Heart left ventricle (tissue), 16 donors: ENCODE data around the gene CDHR3. TPM values are rescaled to one million over a fixed set of nuclear protein-coding genes. Genes with fewer than 3 reads are reported as not detected.

Source experiments
- ATAC-seq, 4 donors: fragments of 200-7000 bp; cut with Tn5 transposase; one replicate each; pipeline ENCODE4 v1.9.1; 2020 to 2022; ENCODE audit warnings: moderate library complexity in 4 of 4, mild to moderate bottlenecking in 3 of 4, moderate number of reproducible peaks in 1 of 4
- DNase-seq, 5 donors: peaks; one replicate each; pipeline ENCODE4 v3.0.0-alpha.2; 2020
- H3K27ac ChIP-seq, 12 donors: fragments of 200-600 bp; sonication (generic) in 4 of 12; one replicate each; pipeline versions ENCODE4 v1.5.0 to v1.8.0; 2016 to 2022; ENCODE audit warnings: mild to moderate bottlenecking in 2 of 12
- H3K27me3 ChIP-seq, 9 donors: fragments of 200-600 bp; sonication (generic) in 2 of 9; one replicate each; pipeline versions ENCODE4 v1.5.1 to v1.8.0; 2016 to 2022; ENCODE audit warnings: mild to moderate bottlenecking in 3 of 9
- H3K36me3 ChIP-seq, 9 donors: fragments of 200-600 bp; sonication (generic) in 2 of 9; one replicate each; pipeline versions ENCODE4 v1.5.0 to v1.8.0; 2018 to 2022; ENCODE audit warnings: mild to moderate bottlenecking in 2 of 9
- H3K4me1 ChIP-seq, 12 donors: fragments of 200-600 bp; sonication (generic) in 4 of 12; one replicate each; pipeline versions ENCODE4 v1.5.0 to v1.8.0; 2016 to 2022; ENCODE audit warnings: mild to moderate bottlenecking in 3 of 12
- H3K4me3 ChIP-seq, 12 donors: fragments of 200-600 bp; sonication (generic) in 4 of 12; one replicate each; pipeline versions ENCODE4 v1.5.0 to v1.8.0; 2017 to 2022; ENCODE audit warnings: mild to moderate bottlenecking in 9 of 12, moderate library complexity in 4 of 12
- H3K9me3 ChIP-seq, 12 donors: fragments of 200-600 bp; sonication (generic) in 4 of 12; one replicate each; pipeline versions ENCODE4 v1.5.0 to v1.8.0; 2016 to 2022; ENCODE audit warnings: mild to moderate bottlenecking in 1 of 12
- POLR2A ChIP-seq, 2 donors: fragments of 450-650 bp; IDR thresholded peaks; one replicate each; pipeline ENCODE4 v1.6.1; 2017; ENCODE audit warnings: antibody characterized with exemption in 2 of 2, mild to moderate bottlenecking in 2 of 2, moderate library complexity in 2 of 2
- WGBS, 4 donors: extraction: QIAGEN DNeasy Blood & Tissue Kit in 2 of 4; methylation state at CpG; one replicate each; pipeline versions ENCODE4 v1.1.5 to v1.1.7; 2013 to 2018; 5-methylcytosine and 5-hydroxymethylcytosine counted together
- intact Hi-C, 10 donors: fragments of 100-400 bp; cut with DNase I; formaldehyde crosslinking; loops; one replicate each; pipeline versions ENCODE4 v1.11.1 to v1.14.2; 2022
- polyA plus RNA-seq, 2 donors: library from polyadenylated mRNA; stranded (reverse); fragments of 200-250 nt; gene quantifications; one replicate each; pipeline ENCODE4 v1.2.3, GENCODE V29; 2013
- total RNA-seq, 9 donors: library from RNA; depleted of rRNA in 2 of 9; stranded (reverse); fragments of >200 nt in 2 of 9; fragmentation: NEBNext Ultra II Directional in 3 of 9; extraction: Animal tissue kit (Norgen Biotek cat#: 25700) in 3 of 9; gene quantifications; one replicate each; pipeline versions ENCODE4 v1.1.0 to v1.2.4, GENCODE V29; 2016 to 2023
- TF ChIP-seq, protein P1 (sequence below), 12 donors: fragments of 200-600 bp; sonication (generic) in 4 of 12; IDR thresholded peaks; one replicate each; pipeline versions ENCODE4 v1.5.0 to v1.8.0; 2018 to 2022; ENCODE audit warnings: antibody characterized with exemption in 12 of 12, mild to moderate bottlenecking in 5 of 12
- donor health status: ischemic (EF 13 %, LVEDD 7.1; RV severe dilation, severe dysfunction).
- donor health status: healthy with polysubstance abuse.
- donor health status: DM: no; HTN: yes; CAD: no.
- donor health status: DM: no; HTN: no; CAD: no.
- donor health status: ischemic (EF 25% LVEDD 6.9; RV normal size, moderate dysfunction).
- donor health status: ischemic (EF 25% LVEDD 5.7; RV mildly dilated, moderate dysfunction).
- donor health status: healthy.
- donor health status: DM: yes; HTN: yes; CAD: no.
- donor health status: ischemic (EF 35%, LVEDD 5.7; RV mildly dilated, moderate dysfunction).
- donor health status: nonischemic (EF 11% LVEDD 7.7; RV severe dilation, severe dysfunction).
- donor health status: DM: yes; HTN: yes; CAD: no.
- donor health status: PGD.
- donor health status: ischemic (EF 29% LVEDD 5.4; RV normal size, mild dysfunction).
- donor health status: nonischemic (EF 23%, LVEDD 6.1; RV moderate dilation, normal function).

CDHR3 gene
- total and polyA plus RNA-seq, 11 donors, result 0.60 to 6.1 (median 1.4) TPM

DNA sequence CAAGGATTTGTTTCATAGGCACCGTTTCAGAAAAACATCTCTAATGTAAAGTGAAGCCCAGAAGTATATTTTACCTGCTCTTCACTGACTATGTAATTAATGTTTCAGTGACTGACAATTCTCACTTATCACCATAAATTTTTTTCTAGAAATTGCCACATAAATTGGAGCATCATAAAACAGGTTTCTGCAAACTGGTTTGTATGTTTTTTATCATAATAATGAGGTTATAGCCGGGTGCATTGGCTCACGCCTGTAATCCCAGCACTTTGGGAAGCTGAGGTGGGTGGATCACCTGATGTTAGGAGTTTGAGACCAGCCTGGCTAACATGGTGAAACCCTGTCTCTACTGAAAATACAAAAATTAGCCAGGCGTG lies 109.6 kb downstream of the CDHR3 start:
- TF ChIP-seq POLR2A (IDR thresholded peaks at IDR 0.05), result no peak
- TF ChIP-seq, protein P1, sequence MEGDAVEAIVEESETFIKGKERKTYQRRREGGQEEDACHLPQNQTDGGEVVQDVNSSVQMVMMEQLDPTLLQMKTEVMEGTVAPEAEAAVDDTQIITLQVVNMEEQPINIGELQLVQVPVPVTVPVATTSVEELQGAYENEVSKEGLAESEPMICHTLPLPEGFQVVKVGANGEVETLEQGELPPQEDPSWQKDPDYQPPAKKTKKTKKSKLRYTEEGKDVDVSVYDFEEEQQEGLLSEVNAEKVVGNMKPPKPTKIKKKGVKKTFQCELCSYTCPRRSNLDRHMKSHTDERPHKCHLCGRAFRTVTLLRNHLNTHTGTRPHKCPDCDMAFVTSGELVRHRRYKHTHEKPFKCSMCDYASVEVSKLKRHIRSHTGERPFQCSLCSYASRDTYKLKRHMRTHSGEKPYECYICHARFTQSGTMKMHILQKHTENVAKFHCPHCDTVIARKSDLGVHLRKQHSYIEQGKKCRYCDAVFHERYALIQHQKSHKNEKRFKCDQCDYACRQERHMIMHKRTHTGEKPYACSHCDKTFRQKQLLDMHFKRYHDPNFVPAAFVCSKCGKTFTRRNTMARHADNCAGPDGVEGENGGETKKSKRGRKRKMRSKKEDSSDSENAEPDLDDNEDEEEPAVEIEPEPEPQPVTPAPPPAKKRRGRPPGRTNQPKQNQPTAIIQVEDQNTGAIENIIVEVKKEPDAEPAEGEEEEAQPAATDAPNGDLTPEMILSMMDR (IDR thresholded peaks at IDR 0.05), result no peak
- Histone ChIP-seq H3K4me1 (peaks cover 0 to 68% (median 40%) of the 10 kb centered on the region in 12 donors), H3K4me3 (no peak overlapping the region), H3K27me3 (no peaks in the 10 kb centered on the region), H3K9me3 (no peaks in the 10 kb centered on the region), H3K36me3 (no peaks in the 10 kb centered on the region), H3K27ac (peak overlapping the region in 11 of 12 donors; percentile 14 to 87 (median 71))
- WGBS, 4 donors, result 74 to 76% (median 75%) methylated on average over 4 of the region's 4 CpGs
- no peak for ATAC-seq
- DNase-seq, result no peak
- intact Hi-C loops, result loop anchor here in 2 of 10 donors (5.0 kb wide), 1 partner anchor 40 kb away; the partner anchor contains the start of gene SYPL1 (in 2 of the 2)

DNA sequence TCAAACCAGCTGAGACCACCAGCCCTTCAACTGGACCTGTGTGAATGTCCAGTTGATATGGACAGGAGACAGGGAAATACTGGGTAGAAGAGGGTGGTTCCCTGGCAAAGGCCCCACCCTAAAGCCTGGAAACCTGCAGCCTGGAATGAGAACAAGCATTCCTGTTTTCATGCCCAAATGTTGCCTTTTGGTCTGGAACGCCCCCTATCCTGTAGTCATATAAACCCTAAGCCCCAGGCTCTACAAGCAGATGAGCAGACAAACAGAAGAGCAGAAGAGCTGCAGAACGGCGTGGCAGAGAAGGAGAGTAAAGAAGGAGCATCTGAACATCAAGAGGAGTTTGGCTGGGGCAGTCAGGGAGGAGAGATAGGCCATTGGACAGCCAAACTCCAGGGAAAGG lies 110.6 kb downstream of the CDHR3 start:
- ATAC-seq (no peak), DNase-seq (no peak)
- H3K4me3 ChIP-seq, result no peak overlapping the region
- intact Hi-C loops, result loop anchor here in 2 of 10 donors (5.0 kb wide), 1 partner anchor 39 kb away; the partner anchor contains the start of gene SYPL1 (in 2 of the 2)
- peaks cover 0 to 65% (median 42%) of the 10 kb centered on the region in 12 donors for H3K4me1 ChIP-seq
- TF ChIP-seq, protein P1 (IDR thresholded peaks at IDR 0.05), result no peak
- TF ChIP-seq POLR2A (IDR thresholded peaks at IDR 0.05), result no peak
- no peaks in the 10 kb centered on the region for H3K36me3 ChIP-seq
- H3K27ac ChIP-seq, result peak overlapping the region in 1 of 12 donors; percentile 21
- 92 to 94% (median 93%) methylated on average over 3 of the region's 3 CpGs for WGBS, 4 donors
- H3K27me3 ChIP-seq, result no peaks in the 10 kb centered on the region
- H3K9me3 ChIP-seq, result no peaks in the 10 kb centered on the region

DNA sequence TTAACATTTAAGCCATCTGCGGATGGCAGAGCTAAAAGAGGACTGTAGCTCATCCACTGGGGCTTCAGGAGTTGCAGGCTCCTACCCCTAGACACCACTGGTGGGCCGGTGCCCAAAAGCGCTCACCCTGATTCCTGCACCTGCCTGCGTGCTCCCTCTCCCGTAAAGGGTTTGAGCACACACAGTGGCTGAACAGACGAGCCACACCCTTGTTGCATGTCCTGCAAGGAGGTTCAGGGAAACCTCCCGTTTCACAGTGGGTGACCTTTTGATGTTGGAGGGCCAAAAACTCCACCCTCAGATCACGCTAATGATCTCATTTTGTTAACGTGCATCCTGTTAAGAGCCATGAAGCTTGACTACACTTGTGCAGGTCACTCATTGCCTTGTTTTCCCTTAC lies 111.2 kb downstream of the CDHR3 start:
- no peak for TF ChIP-seq POLR2A (IDR thresholded peaks at IDR 0.05)
- TF ChIP-seq, protein P1 (IDR thresholded peaks at IDR 0.05), result no peak
- peak overlapping the region in 1 of 12 donors; percentile 21 for H3K27ac ChIP-seq
- peaks cover 0 to 62% (median 40%) of the 10 kb centered on the region in 12 donors for H3K4me1 ChIP-seq
- ATAC-seq (peak in 2 of 4 donors; percentile 35 to 39), DNase-seq (no peak)
- no peaks in the 10 kb centered on the region for H3K9me3 ChIP-seq
- H3K36me3 ChIP-seq, result no peaks in the 10 kb centered on the region
- WGBS, 4 donors, result 64 to 79% (median 69%) methylated on average over 8 to 9 of the region's 9 CpGs
- intact Hi-C loops, result loop anchor here in 2 of 10 donors (5.0 kb wide), 1 partner anchor 38 kb away; the partner anchor contains the start of gene SYPL1 (in 2 of the 2)
- no peak overlapping the region for H3K4me3 ChIP-seq
- H3K27me3 ChIP-seq, result no peaks in the 10 kb centered on the region

DNA sequence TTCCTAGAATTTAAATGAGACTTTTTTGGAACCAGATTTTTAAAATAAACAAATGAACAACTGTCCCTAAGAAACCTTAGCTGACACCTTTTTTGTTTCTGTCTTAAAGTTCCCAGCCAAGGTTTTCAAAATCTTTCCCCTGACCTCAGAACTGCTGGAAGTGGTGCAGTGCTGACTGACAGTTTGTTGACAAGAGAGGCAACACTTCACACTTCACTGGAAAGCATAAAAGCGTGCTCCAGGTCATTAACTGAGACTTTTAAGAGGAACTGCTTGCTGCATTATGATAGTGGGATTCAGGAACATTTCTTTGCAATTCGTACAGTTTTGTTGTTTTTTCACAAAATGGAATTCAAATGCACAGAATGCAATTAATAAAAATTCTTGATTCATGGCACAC lies 112.9 kb downstream of the CDHR3 start:
- Histone ChIP-seq H3K4me3 (no peak overlapping the region), H3K9me3 (no peaks in the 10 kb centered on the region), H3K27me3 (no peaks in the 10 kb centered on the region), H3K27ac (no peak overlapping the region), H3K4me1 (peaks cover 0 to 59% (median 35%) of the 10 kb centered on the region in 12 donors), H3K36me3 (no peaks in the 10 kb centered on the region)
- 35 to 54% (median 43%) methylated on average over 2 of the region's 2 CpGs for WGBS, 4 donors
- DNase-seq (no peak), ATAC-seq (no peak)
- no peak for TF ChIP-seq POLR2A (IDR thresholded peaks at IDR 0.05)
- TF ChIP-seq, protein P1 (IDR thresholded peaks at IDR 0.05), result no peak
- intact Hi-C loops, result no loop called here
